Activated CD8-positive, alpha-beta memory T cell treated with anti-CD3 and anti-CD28 coated beads for 48 hours (primary cell): ENCODE data around the gene RFX6.
"Not testable (repeated sequence)": the region's sequence is repeated elsewhere in the genome, so short reads cannot be mapped to it uniquely, and the experiment has no call there.

Source experiments
- DNase-seq, 3 experiments: peaks; one replicate each; pipeline ENCODE4 v3.0.0-alpha.2; 2020; ENCODE audit warnings: low read depth in 2 of 3, low spot score in 2 of 3

RFX6 gene, protein sequence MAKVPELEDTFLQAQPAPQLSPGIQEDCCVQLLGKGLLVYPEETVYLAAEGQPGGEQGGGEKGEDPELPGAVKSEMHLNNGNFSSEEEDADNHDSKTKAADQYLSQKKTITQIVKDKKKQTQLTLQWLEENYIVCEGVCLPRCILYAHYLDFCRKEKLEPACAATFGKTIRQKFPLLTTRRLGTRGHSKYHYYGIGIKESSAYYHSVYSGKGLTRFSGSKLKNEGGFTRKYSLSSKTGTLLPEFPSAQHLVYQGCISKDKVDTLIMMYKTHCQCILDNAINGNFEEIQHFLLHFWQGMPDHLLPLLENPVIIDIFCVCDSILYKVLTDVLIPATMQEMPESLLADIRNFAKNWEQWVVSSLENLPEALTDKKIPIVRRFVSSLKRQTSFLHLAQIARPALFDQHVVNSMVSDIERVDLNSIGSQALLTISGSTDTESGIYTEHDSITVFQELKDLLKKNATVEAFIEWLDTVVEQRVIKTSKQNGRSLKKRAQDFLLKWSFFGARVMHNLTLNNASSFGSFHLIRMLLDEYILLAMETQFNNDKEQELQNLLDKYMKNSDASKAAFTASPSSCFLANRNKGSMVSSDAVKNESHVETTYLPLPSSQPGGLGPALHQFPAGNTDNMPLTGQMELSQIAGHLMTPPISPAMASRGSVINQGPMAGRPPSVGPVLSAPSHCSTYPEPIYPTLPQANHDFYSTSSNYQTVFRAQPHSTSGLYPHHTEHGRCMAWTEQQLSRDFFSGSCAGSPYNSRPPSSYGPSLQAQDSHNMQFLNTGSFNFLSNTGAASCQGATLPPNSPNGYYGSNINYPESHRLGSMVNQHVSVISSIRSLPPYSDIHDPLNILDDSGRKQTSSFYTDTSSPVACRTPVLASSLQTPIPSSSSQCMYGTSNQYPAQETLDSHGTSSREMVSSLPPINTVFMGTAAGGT

DNA sequence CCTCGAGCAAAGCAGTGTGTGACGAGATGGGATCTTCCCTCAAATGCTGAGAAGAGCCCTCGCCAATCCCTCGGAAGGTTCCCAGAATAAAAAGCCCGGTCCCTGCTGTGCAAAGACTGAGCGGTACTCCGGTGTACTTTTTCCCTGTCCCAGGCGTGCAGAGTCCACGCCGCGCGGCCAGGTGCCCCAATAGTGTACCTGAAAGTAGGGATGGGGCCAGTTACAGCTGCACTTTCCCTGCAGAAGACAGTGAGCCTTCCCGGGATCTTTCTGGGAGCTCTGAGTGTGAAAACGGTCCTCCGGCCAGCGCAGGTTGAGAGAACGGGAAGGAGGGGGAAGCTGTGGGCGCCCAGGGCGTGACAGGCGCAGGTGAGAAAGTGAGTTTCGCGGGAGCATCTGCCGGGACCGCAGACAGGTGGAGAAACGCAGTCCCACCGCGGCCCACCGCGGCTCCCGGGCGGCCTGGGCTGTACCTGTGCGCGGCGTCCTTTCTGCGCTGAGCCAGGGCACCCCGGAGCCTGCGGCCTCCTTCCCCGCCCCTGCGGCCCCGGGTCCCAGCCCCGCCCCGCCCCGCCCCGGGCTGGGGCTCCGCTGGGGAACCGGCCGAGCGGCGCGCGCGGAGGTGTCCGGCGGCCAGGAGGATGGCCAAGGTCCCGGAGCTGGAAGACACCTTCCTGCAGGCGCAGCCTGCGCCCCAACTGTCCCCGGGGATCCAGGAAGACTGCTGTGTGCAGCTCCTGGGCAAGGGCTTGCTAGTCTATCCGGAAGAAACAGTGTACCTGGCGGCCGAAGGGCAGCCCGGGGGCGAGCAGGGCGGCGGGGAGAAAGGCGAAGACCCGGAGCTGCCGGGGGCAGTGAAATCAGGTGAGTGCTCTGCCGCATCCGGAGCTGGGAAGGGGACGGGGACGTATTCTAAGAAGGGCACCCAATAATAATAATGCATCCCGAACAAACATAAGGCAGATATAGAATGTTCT, at the start of gene RFX6:
TSS of gene RFX6 (plus strand) at position 608 of the 977 bp plus-strand sequence. CDS start at position 642, 34 bp downstream.
- DNase-seq: no peak

DNA sequence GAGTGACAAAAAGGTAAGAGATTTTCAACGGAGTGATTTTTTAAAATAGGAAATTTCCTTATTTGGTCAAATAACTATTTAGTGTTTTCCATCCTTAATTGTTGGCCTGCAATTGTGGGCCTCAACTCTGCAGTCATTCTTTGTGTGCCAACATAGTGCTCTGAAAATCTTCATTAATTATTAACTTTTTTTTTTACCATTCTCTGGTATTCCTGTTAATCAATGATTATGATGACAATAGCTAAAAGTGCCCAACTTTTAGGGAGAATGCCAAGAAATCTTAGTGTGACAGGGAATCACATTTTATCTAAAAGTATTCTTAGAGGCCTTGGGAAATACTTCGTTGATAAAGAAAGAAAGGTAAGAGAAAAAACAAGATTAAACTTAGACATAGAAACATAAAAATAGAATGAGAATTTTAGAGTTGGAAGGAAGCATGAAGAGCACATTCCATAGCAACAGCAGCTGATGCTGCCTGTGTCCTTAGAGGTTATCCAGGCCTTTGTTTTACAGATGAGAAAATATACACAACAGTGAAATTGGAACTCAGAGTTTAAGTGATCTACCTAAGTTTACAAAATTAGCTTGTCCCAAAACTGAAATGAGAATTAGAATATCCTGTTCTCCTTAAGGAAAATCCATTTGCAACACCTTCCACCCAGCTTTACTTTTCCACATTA, 49.3 kb upstream of the RFX6 start:
- DNase-seq: no peak

- no peak for DNase-seq
Measured at GRCh38 chr6:116828983-116829382, 48.1 kb upstream of the RFX6 start, which contains the start of gene GPRC6A. Gene GPRC6A, minus strand, starts transcription at chr6:116829083. Its CDS starts 70 bp downstream, at chr6:116829013.

- DNase-seq: not testable (repeated sequence)
Measured at GRCh38 chr6:116834526-116834925, 42.5 kb upstream of the RFX6 start.

DNA sequence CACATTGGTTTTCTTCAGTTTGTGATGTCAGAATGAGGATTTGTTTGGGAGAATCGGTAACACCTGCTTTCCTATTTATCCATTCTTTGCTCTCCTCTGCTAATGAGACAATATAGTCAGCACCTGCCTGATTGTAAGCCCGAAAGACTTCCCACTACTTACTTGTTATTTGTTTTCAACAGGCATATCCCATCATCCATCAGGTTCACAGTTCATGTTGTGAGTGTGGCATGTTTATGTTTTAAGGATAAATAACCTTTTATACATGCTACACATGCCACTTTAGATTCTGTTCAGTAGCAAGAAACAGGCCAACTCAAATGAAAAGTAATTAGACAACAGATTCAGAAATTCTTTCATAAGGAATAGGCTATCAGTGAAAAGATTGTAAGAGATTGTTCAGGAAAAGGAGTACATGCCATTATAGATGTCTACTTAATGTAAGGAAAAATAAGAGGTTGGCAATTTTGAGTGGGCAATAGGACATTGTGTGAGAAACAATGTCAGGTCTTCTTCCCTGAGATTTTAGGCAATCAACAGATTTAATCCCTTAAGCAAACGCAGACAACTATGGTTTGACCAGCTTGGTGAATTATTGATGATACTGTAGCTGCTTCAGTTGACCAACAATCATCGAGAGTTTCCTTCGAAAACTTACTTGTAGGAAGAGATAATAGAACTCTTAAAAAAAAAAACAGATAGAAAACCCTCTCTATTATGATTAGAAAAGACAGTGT, 40.3 kb upstream of the RFX6 start:
- DNase-seq: no peak

DNA sequence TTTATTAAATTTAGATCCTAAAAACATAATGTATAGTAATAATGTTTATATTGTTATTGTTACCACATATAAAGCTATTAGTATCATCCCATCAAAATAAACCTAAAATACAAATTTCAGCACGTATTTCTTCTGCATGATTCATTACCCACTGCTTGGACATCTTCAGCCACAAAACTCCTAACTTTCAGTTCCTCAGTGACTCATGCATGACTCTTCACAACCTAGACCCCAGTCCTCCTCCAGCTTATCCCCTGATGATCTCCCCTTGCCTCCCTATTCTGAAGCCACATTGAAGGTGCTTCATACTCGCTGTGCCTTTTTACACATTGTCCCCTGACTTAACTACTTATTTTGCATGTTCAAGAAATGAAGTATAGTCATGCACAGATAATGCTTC, 37.0 kb upstream of the RFX6 start:
- no peak for DNase-seq

GRCh38 chr6:116842459-116842858, 34.6 kb upstream of the RFX6 start:
- DNase-seq: no peak

DNA sequence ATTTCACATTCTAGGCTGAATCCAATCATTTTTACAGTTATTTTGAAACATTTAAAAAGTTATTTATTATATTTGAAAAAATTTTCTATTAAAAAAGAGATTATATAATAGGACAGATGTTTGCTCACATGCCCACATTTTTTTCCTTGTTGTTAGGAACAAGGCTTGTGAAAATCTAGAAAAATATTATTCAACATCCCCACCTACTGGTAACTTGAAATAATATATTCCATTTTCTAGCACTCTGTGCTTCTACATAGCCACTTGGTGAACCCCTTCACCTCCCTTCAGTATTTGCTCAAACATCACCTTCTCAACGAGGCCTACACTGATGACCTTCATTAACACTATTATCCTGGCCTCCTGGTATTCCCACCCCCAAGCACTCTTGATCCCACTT, 29.8 kb upstream of the RFX6 start:
- no peak for DNase-seq

GRCh38 chr6:116858060-116858459, 19.0 kb upstream of the RFX6 start:
- DNase-seq: no peak

DNA sequence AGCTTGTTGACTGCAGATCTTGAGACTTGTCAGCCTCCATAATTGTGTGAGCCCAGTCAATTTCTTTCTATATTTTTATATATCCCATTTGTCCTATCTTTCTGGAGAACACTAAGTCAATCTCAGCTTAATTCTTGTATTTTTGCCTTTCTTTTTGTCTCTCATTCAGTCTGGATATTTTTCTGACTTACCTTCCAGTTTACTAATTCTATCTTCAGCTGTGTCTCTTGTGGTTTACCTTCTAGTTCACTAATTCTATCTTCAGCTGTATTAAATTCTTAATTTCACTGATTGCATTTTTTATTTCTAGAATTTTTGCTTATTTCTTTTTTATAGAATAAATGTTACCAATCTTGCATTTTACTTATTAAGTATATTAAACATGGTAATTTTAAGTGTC, 17.8 kb upstream of the RFX6 start:
- DNase-seq: no peak

- DNase-seq: no peak
Measured at GRCh38 chr6:116866281-116866871, 10.7 kb upstream of the RFX6 start.

DNA sequence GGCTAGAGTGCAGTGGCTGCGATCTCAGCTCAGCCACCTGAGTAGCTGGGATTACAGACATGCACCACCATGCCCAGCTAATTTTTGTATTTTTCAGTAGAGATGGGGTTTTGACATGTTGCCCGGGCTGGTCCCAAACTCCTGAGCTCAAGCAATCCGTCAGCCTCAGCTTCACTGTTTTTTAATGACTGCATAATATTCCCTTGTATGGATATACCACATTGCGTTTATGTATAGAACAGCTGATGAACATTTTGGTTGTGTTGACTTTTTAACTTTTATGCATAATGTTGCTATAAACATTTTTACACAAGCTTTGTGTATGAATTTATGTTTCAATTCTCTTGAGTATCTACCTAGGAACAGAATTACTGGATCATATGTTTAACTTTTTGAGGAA, 4.3 kb upstream of the RFX6 start:
- no peak for DNase-seq

DNA sequence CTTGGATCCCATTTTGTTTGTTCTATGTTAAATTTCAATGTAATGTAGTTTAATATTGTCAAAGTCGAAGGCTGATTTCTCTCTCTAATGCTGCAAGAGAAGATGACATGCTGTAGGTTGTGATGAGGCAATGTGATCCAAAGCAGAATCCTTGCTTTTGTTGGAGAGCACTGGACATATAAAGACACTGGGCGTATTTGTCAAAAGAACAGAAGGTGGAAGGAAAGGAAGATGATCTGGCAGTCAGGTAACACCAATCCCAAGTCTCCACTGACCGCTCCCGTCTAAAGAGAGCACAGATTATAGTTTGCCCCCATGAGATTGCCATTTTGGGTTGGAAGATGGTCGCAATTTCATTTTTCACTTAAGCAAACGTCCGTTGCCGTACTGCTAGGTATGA, 935 bp upstream of the RFX6 start:
- DNase-seq: no peak

DNA sequence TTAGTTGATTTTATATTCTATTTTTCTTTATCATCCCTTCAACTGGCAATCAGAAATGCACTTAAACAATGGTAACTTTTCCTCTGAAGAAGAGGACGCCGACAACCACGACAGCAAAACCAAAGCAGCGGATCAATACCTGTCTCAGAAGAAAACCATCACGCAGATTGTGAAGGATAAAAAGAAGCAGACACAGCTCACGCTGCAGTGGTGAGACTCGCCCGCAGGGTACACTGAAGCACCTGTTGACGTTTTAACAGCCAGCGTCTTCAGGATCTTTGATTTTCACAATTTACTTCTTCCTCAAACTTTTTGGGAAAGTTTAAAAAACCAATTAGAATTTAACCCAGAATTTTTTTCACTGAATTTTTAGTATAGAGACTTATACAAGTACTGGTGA, 701 bp downstream of the RFX6 start:
- DNase-seq: no peak

- DNase-seq: no peak
Measured at GRCh38 chr6:116881236-116881635, 4.2 kb downstream of the RFX6 start.

GRCh38 chr6:116883005-116883404, 6.0 kb downstream of the RFX6 start:
- DNase-seq: no peak

GRCh38 chr6:116884530-116884929, 7.5 kb downstream of the RFX6 start:
- no peak for DNase-seq

DNA sequence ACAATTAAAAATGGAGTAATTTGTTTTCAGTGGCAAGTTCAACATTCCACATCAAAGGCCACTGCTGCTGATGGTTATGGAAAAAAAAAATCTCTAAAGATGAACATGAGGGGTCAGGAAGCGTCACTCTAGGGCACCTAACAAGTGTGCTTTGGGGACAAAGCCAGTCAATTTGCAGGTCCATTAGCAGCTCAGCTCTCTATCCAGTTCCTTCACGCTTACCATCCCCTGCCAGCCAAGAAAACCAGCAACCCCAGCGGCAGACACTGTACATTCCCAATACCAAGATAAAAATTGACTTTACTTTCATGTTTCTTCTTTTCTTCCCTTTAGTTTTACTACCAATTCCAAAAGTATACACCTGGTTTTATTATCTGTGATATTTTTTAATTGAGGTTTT, 10.1 kb downstream of the RFX6 start:
- DNase-seq: no peak

GRCh38 chr6:116887894-116888293, 10.9 kb downstream of the RFX6 start:
- DNase-seq: no peak
